SK-N-SH (cell line): Measurements from ENCODE around the gene FRS2.

ENCODE experiments used
- EZH2phosphoT487 ChIP-seq: fragments of 200-600 bp; sonication (generic); IDR thresholded peaks from 2 replicates; pipeline ENCODE4 v1.6.1; 2017; ENCODE audit warnings: low read depth, mixed run types, mild to moderate bottlenecking, antibody characterized with exemption, moderate library complexity, borderline replicate concordance
- GABPA ChIP-seq: IDR thresholded peaks from 2 replicates; pipeline ENCODE4 v1.4.0; 2012; ENCODE audit warnings: low read depth, mild to moderate bottlenecking
- JUND ChIP-seq: IDR thresholded peaks from 2 replicates; pipeline ENCODE4 v1.4.0; 2012
- MEF2A ChIP-seq: IDR thresholded peaks from 2 replicates; pipeline ENCODE4 v1.4.0; 2012; ENCODE audit warnings: low read depth, borderline replicate concordance
- TF ChIP-seq, protein P1 (sequence below): fragments of 200-600 bp; sonication (generic); IDR thresholded peaks from 2 replicates; pipeline ENCODE4 v1.6.1; 2017; ENCODE audit warnings: antibody characterized with exemption, mild to moderate bottlenecking, moderate library complexity
- TF ChIP-seq, protein P2 (sequence below): IDR thresholded peaks from 2 replicates; pipeline ENCODE4 v1.4.0; 2012; ENCODE audit warnings: low read depth, borderline replicate concordance

DNA sequence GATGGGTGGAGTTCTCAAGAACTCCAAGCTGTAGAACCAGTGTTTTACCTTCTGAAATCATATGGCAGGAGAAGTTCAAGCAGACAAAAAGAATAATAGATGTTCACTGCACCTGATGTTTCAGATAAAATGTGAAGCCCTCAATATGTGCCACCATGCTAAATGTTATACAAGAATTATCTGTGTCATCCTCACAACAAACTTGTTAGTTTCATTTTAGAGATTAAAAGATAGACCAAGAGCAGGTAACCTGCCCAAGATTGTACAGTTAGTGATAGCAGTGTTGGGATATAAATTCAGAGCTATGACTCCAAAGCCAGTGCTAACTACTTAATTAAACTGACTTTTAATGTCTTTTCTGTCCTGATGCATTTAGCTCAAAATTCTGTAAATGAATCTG lies 44.7 kb downstream of the FRS2 start:
- TF ChIP-seq, protein P1, sequence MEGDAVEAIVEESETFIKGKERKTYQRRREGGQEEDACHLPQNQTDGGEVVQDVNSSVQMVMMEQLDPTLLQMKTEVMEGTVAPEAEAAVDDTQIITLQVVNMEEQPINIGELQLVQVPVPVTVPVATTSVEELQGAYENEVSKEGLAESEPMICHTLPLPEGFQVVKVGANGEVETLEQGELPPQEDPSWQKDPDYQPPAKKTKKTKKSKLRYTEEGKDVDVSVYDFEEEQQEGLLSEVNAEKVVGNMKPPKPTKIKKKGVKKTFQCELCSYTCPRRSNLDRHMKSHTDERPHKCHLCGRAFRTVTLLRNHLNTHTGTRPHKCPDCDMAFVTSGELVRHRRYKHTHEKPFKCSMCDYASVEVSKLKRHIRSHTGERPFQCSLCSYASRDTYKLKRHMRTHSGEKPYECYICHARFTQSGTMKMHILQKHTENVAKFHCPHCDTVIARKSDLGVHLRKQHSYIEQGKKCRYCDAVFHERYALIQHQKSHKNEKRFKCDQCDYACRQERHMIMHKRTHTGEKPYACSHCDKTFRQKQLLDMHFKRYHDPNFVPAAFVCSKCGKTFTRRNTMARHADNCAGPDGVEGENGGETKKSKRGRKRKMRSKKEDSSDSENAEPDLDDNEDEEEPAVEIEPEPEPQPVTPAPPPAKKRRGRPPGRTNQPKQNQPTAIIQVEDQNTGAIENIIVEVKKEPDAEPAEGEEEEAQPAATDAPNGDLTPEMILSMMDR, result no peak
- TF ChIP-seq JUND (no peak), MEF2A (no peak), EZH2phosphoT487 (no peak), GABPA (no peak)
- TF ChIP-seq, protein P2, sequence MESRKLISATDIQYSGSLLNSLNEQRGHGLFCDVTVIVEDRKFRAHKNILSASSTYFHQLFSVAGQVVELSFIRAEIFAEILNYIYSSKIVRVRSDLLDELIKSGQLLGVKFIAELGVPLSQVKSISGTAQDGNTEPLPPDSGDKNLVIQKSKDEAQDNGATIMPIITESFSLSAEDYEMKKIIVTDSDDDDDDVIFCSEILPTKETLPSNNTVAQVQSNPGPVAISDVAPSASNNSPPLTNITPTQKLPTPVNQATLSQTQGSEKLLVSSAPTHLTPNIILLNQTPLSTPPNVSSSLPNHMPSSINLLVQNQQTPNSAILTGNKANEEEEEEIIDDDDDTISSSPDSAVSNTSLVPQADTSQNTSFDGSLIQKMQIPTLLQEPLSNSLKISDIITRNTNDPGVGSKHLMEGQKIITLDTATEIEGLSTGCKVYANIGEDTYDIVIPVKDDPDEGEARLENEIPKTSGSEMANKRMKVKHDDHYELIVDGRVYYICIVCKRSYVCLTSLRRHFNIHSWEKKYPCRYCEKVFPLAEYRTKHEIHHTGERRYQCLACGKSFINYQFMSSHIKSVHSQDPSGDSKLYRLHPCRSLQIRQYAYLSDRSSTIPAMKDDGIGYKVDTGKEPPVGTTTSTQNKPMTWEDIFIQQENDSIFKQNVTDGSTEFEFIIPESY, result no peak
